Right renal cortex interstitium (tissue), 3 donors: ENCODE results near the gene ZNF319. TPM values are rescaled to one million over a fixed set of nuclear protein-coding genes. Genes with fewer than 3 reads are reported as not detected.
A peak's percentile ranks its signal among the peaks of the same experiment; 100 is the strongest.
"Not testable (repeated sequence)": the region's sequence is repeated elsewhere in the genome, so short reads cannot be mapped to it uniquely, and the experiment has no call there.

ENCODE experiments used
- DNase-seq, 3 donors: peaks; one replicate each; pipeline ENCODE4 v3.0.0-alpha.2; 2013; ENCODE audit warnings: low read depth in 3 of 3, low spot score in 2 of 3
- polyA plus RNA-seq, 3 donors: library from polyadenylated mRNA; unstranded; fragments of 120-200 nt; gene quantifications; one replicate each; pipeline ENCODE4 v1.2.1, GENCODE V29; 2013; ENCODE audit not compliant: insufficient read length in 3 of 3

ZNF319 gene
- polyA plus RNA-seq, 3 donors, result 8.4 to 10.3 (median 10.1) TPM

DNA sequence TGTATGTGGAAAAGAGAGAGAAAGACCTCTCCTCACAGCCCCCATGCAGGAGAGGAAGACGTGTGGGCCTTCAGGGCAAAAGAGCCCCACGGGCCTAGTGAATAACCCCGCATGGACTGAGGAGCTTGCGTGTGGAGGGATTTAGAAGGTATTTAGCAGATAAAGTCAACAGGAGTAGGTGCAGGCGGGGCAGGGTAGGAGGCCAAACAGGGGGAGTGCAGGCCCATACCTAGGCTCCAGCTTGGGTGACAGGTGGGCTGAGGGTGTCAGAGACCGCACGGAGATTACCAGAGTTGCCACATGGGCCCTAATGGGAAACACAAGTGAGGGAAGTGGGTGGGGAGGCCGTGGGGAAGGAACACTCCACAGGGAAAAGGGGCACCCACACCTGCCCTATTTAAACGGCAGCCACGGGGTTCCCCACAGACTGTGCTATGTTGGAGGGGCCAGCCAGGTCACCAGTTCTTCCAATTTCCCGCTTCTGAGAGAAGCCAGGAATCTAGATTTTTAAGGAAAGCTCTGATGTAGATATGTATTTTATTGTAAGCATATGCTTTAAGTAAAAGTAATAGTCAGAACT is 21.4 kb downstream of the ZNF319 start:
- no peak for DNase-seq

DNA sequence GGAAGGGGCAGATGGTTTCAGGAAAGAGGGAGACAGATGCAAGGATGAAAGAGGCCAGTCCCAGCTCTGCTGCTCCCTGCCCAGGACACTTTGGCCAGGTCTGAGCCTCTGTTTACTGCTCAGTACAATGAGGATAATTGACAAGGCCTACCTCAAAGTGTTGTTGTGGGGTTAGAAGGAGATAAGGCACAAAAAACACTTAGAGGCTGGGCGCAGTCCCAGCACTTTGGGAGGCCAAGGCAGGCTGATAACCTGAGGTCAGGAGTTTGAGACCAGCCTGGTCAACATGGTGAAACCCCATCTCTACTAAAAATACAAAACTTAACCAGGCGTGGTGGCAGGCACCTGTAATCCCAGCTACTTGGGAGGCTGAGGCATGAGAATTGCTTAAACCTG is 22.4 kb downstream of the ZNF319 start:
- not testable (repeated sequence) for DNase-seq

DNA sequence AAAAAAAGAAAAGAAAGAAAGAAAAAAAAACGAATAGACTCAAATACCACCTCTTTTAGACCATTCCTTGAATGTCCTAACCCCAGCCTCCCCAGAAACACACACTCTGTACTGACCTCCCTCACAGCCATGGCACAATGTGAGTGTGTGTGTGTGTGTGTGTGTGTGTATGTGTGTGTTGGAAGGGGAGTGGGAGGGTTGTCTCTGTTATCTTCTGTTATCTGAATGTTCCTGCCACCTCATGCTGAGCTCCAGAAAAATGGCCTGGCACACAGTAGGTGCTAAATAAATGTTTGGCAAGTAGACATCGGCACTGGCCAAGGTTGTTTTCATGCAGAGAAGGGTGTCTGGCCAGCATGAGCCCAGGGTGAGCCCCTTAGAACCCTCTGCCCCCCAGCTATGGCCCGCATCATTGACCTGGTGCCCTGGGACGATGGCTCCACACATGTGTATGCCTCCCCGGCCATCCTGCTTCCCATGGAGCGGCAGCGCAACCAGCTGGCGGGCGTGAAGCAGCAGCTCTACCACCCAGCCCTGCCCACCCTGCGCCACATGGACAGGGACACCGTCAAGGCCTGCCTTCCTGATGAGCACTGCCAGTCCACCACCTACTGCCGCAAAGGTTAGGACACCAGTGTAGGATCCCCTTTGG is 22.9 kb downstream of the ZNF319 start:
- DNase-seq, result no peak

DNA sequence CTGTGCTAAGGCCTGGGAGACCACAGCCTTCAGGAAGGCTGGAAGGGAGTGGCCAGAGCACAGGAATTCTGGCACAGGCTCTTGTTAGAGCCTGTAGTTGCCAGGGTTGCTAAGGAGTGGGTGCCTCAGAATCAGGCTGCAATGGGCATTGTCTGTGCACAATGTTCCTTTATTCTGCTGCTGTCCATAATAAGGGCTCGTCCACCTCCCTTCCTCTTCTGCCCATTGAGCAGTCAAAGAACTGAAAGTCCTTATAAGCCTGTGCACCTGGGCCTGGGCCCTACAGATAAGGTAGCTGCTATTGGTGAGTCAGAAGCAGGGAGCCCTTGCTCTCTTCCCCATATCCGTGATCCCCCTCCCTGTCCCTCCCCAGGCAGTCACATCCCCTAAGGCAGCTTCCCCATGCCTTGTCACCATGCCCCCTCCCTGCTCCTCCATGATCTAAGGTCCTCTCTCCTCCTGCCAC is 24.1 kb downstream of the ZNF319 start:
- no peak for DNase-seq

DNA sequence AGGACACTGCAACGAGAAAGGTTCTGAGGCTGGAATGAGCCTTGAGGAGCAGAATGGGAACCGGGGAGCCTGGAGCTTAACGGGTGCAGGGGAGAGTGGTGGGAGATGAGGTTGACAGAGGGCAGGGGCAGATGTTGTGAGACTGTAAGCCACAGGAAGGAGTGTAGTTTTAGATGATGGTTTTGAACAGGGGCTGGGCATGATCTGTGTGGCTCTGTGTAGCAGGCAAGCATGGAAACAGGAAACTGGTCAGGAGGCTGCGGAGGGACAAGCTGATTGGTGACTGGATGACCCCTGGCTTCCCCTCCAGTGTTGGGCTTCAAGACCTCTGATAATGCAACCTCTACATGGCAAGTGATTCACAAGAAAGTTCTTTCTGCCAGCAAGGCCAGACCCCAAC is 28.2 kb downstream of the ZNF319 start:
- DNase-seq, result no peak

DNA sequence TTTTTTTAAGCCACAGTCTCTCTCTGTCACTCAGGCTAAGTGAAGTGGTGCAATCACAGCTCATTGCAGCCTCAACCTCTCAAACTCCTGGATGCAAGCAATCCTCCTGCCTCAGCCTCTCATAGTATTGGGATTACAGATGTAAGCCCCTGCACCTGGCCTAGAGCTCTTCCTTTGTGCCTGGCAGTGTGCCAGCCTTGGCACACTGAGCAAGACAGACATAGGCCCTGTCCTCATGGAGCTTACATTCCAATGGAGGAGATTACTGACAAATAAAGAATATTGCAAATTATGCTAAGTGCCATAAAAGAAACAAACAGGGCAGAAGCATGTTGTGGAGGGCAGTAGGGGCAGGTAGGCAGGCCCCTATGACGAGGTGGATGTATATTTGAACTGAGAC is 28.6 kb downstream of the ZNF319 start:
- DNase-seq, result no peak

DNA sequence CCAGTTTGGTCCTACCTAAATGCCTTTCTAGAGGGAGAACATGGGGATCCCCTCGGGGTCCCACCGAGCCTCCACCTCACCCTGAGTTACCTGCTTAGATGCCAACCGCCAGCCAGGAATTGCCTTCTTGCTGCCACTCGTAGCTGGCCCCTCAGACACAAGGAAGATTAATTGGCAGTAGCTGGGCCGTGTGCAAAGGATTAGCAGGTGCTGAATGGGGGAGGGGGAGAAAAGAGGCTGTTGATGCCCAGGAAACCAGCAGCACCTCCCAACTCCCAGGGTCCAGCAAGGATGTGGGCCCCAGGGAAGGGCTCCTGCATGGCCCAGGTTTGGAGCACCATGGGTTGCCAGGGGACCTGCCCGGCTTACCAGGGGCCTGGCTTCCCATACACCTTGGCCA is 29.5 kb downstream of the ZNF319 start, which contains the start of gene CNGB1:
Gene CNGB1, minus strand, starts transcription at position 159 of the 400 bp plus-strand sequence. CDS start 3,842 bp downstream, outside the sequence.
- no peak for DNase-seq

DNA sequence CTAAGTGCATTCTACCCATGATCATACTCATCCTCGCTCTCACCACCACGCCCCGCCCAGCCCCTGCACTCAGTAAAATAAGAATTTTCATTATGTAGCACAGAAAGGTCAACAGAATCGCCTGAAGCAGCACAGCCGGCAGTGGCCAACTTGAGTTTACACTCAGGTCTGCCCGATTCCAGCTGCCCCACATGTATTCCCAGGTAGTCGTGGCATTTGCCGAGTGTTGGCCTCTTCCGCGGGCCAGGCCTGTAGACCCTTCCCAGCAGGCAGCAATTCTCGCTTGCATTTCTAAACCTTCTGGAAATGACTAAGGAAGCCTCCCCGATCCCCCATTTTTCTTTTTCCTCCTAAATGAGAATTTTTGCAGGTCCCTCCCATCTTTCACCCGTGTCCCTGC is 30.2 kb downstream of the ZNF319 start:
- no peak for DNase-seq

DNA sequence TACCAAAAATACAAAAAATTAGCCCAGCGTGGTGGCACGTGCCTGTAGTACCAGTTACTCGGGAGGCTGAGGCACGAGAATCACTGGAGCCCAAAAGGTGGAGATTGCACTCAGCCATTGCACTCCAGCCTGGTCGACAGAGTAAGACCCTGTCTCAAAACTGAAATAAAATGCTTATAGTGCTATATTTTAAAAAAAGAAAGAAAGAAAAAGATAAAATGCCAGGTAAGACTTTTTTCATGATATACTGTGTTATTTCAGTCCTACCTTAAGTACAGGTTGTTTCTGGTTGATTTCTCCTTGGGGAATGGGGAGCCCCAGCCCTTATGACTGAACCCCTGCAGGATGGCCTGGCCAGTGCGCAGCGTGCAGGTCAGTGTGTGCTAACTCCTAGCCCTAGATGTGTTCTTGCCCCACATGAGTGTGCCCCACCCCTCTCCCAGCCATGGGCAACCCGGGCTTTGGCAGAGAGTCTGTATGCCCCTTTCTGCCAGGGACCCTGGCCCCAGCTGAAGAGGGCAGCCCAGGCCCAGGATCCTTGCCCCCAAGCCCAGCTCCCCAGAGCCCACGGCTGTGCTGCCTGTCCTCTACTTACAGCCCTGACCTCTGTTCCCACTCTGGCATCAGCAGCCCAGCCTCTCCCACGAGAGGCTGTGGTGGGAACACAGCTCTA is 30.9 kb downstream of the ZNF319 start:
- no peak for DNase-seq

DNA sequence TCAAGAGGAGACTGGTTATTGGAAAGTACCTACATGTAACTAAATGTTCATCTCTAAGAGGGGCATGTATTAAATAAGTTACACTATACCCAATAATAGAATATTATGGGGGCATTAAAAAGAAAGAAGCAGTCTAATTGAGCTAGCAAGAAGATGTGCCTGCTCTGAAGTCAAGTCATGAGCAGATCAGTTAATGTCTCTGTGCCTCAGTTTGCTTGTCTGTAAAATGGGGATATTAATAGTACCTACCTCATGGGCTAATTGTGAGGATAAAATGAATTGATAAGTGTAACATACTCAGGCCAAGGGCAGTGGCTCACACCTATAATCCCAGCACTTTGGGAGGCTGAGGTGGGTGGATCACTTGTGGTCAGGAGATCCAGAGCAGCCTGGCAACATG is 32.6 kb downstream of the ZNF319 start:
- DNase-seq, result no peak

DNA sequence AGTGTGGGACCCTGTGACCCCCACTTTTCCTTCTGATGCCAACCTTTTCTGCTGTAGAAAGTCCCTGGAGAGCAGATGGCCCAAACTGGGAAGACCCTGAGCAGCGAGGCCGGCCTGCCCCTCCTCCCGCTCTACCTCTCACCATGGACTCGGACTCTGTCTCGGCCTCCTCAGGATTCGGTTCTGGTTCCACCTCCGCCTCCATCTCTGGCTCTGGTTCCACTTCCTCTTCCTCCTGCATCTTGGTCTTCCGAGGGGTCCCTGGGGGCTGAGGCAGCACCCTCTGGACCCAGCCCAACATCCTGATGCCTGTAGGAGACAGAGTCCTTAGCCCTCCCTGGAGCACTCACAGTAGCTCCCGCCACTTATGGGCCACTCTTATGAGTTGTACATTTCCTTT is 33.5 kb downstream of the ZNF319 start:
- DNase-seq, result no peak

DNA sequence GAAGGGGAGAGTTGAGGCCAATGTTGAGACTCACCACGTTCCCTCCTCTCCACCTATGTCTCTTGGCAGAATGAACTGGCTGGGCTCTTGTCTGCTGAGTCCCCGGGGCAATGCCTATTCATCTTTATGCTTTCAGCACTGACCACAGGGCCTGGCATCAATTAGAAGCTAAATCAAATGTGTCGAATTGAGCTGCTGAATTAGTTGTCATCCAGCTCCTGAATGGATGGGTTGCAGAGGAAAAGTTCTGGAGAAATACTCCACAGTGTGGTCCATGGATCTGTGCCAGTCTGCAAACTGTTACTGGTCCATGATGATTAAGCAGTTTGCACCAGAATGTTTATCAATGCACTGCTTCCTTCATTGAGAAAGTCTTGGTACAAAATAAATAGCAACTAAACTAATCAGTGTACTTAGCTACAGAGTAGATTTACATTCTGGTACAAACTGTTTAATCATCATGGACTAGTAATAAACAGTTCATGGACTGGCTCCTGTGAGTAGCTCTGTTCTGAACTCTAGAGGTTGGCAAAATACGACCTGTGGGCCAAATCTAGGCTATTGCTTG is 34.2 kb downstream of the ZNF319 start:
- DNase-seq, result no peak

DNA sequence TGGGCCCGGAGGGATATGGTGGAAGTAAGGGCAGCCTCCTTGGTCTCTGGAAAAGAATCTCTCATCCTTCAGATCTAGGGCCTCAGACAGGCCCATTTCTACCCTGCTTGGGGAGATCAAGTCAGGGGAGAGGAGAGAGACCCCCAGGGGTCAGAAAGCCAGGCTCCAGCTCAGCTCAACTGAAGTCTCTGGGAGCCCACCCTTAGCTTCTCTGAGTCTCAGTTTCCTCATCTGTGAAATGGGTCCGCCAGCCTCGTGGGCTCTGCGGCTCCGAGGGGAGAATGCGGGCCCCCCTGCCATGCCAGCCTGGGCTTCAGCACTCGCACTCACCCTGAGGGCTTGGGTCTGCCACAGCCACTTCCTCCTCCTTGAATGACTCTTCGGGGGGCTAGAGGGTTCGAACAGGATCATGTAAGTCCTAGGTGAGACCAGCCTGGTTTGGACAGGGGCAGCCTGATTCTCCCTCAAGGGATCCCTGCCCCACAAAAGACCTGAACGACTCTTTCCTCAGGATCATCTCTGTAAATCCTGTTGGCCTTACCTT is 36.2 kb downstream of the ZNF319 start:
- DNase-seq, result no peak

DNA sequence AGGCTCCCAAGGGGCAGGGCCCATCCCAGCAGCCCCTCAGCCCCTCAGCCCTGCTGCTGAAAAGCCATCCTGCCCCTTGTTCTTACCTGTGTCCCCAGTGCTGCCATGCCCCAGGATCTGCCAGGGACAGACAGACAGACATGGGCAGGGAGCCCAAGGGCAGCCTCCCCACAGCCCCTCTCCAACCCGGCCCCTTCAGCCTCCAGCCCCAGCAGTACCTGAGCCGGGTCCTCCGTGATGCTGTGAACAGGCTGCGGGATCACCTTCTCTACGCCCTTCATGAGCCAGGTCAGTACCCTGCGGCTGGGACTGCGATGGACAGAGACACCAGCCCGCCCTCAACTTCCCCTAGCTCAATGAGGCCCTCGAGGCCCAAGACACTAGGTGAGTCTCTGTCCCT is 37.7 kb downstream of the ZNF319 start:
- no peak for DNase-seq

DNA sequence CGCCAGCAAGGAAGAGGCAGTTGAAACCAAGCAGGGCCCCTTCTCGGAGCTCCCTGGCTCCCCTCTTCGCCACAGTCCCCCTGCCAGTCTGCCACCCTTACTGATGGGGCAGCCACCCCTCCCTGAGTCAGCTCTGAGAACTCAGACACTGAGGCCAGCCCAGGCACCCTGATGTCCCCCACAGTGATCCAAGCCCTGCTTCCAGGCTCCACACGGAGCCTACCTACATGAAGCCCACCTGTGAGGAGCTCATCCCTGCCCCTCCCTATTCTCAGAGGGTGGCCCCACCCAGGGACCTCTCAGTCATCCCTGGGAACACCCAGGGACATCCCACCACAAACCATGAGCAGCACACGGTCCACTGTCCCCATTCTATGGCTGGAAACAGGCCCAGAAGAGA is 38.4 kb downstream of the ZNF319 start:
- no peak for DNase-seq

DNA sequence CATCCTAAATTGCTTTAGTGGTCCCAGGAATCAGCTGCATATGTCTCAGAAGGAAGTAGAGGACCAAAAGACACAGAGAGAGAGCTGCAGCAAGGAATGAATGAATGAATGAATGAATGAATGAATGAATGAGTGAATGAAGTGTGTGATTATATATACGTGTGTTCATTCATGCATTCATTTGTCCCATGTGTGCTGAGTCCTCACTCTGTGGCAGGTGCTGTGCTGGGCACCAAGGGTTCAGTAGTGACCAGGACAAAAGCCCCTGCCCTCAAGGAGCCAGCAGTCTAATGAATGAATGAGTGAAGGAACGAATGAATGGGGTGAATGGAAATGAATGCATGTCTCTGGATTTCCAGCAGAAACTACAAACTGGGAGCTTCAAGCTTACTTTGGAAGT is 38.9 kb downstream of the ZNF319 start:
- no peak for DNase-seq

DNA sequence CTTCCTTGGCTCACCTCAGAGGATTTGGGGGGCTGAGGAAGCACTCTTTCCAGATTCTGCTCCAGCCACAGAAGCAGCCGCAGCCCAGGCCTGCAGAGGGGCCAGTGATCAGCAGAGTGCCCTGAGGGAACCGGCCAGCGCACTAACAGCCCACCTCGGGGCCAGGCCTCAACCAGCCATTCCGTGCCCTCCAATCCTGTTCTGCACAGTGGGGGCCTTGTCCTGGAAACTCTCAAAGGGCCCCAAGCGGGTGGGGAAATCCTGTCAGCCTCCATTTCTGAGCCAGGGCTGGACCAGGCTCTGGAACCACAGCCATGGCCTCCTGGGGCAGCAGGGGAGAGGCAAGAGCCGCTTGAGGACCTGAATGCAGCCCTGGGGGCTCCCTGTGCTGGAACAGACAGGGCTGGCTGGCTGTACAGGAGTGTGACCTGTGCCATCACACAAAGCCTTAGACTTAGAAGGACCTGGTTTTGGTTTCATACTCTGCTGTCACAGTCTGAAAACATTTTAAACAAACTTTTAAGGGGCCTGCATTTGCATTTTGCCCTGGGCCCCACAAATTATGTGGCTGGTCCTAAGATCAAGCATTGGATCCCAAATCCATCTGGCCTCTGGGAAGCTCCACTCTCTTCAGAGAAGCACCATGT is 39.5 kb downstream of the ZNF319 start:
- DNase-seq, result no peak

DNA sequence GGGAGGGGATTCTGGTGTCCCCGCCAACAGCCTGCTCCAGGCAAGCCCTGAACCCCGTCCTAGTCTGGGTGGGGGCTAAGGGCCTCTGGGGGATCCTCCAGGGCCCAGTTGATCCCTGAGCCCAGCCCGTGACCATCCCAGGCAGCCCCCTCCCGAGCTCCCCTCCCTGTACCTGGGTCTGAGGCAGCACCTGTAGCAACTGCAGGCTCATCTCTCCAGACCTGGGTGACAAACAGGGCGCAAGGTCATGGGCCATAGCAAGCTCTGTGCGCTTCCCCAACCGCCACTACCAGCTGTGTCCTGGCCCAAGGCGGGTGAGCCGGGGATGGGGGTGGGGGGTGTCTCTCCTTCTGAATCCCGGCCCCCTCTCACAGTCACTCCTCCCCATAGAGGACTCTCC is 40.2 kb downstream of the ZNF319 start:
- DNase-seq, result no peak

DNA sequence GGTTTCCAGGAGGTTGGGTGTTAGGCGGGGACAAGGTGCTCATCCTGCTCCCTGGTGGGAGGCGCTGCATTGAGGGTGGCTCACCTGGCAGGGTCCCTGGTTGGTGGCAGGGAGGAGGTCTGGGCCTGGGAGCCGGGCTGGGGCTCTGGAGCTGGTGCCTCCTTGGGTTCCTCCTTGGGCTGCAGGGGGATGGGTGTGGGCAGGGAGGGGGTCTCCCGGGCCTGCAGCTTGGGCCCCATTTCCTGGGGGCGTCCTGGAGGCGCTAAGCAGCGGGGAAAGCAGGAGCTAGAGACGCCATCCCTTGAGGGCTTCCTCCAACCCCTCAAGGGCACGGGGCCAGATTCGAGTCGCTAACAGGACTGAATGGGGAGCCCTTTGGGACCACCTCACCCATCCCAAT is 40.7 kb downstream of the ZNF319 start:
- no peak for DNase-seq

DNA sequence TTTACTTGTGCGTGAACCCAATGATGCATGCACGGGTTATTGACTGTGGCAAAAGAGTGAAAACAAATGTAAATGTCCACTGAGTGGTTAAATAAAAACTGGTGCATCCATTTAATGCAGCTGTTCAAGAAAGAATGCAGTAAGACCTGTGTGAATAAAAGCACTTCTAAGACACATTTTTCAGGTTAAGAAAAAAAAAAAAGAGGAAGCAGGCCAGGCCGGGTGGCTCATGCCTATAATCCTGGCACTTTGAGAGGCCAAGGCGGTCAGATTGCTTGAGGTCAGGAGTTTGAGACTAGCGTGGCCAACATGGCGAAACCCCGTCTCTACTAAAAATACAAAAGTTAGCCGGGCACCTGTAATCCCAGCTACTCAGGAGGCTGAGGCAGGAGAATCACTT is 41.4 kb downstream of the ZNF319 start:
- DNase-seq, result peak in 1 of 3 donors; percentile 5

DNA sequence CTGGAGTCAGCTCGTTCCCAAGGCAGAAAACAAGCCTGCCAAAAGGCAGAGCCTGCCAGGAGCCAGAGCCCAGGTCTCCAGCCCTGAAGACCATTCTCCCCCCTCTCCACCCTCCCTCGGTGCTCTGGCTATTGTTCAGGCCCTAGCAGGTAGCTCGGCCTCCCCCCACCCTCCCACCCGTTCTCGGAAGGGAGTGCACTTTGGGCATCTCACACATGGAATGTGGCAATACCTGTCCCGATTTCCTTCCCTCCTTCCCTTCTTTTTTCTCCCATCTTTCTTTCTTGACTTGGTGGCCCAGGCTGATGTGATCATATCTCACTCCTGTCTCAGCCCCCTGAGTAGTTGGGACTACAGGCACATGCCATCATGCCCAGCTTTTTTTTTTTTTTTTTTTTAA is 41.9 kb downstream of the ZNF319 start:
- DNase-seq, result no peak
